SH-SY5Y (cell line): Measurements from ENCODE around the gene SNX3.

ENCODE experiments used
- GATA2 ChIP-seq: IDR thresholded peaks from 2 replicates; pipeline ENCODE4 v1.6.1; 2011; ENCODE audit warnings: mild to moderate bottlenecking, low read depth, low read length
- GATA3 ChIP-seq: IDR thresholded peaks from 2 replicates; pipeline ENCODE4 v1.6.1; 2011; ENCODE audit warnings: low read depth, mild to moderate bottlenecking, low read length, moderate library complexity

- TF ChIP-seq GATA2 (no peak), GATA3 (no peak)
Observed at GRCh38 chr6:108222504-108222903, 38.3 kb downstream of the SNX3 start.
